GM19240 (cell line): ENCODE results near the gene ETV3L.
"Not testable (repeated sequence)": the region's sequence is repeated elsewhere in the genome, so short reads cannot be mapped to it uniquely, and the experiment has no call there.

ENCODE experiments used
- DNase-seq: peaks from one replicate; pipeline ENCODE4 v3.0.0; 2011; ENCODE audit warnings: low spot score; ENCODE audit not compliant: insufficient read length

Gene ETV3L

DNA sequence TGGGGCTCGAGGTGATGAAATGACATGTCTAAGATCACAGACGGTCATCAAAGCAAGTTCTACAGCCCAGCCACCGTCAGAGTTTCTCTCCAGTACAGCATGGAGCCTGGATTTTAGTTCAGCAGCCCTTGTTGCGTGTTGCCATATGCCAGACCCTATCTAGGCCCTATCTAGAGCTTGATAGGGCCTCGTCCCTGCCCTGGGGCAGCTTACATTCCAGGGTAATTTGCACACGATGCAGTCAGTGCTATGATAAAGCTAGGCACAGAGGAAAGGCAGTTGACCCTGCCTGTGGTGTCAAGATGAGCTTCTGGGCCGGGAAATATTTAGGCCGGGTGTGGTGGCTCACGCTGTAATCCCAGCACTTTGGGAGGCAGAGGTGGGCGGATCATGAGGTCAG lies 18.9 kb downstream of the ETV3L start:
- no peak for DNase-seq

DNA sequence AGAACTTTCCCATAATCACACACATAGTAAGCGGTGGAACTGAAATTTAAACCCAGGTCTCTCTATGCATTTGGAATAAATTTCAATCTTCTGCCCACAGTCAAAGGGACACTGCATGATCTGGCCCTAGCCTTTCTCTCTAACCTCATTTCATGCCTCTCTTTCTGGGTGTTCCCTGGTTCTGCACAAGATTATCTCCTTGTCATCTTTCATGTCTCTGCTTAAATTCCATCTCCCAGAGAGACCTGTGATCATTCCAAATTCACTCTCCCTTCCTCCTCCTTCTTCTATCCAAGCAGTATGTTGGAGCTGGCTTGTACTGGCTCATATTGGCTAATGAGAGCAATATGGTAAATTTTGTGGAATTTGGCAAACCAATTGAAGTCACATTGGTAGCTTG lies 22.2 kb downstream of the ETV3L start:
- DNase-seq: no peak

DNA sequence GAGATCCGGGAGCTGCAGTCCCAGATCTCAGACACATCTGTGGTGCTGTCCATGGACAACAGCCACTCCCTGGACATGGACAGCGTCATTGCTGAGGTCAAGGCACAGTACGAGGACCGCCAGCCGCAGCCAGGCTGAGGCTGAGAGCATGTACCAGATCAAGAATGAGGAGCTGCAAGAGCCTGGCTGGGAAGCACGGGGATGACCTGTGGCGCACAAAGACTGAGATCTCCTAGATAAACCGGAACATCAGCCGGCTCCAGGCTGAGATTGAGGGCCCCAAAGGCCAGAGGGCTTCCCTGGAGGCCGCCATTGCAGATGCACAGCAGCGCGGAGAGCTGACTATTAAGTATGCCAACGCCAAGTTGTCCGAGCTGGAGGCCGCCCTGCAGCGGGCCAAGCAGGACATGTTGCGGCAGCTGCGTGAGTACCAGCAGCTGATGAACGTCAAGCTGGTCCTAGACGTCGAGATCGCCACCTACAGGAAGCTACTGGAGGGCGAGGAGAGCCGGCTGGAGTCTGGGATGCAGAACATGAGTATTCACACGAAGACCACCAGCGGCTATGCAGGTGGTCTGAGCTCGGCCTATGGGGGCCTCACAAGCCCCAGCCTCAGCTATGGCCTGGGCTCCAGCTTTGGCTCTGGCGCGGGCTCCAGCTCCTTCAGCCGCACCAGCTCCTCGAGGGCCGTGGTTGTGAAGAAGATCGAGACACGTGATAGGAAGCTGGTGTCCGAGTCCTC lies 25.5 kb downstream of the ETV3L start:
- no peak for DNase-seq

DNA sequence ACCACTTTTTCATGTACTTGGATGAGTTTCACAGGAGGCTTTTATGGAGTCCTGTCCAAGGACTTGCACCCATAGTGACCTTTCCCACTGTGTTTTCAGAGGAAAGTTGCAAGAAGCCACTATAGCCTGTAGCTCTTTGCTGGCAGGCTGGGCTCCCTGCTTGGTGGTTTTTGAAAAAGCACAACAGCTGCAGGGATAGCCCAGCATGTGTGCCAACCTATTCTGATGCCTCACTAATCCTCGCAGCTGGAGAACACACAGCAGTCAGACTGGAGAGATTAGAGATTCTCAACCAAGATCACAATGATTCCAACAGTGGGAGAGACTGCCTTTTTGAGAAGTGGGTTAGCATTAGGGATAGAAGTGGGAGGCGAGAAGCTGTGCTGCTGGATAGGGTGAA lies 30.0 kb downstream of the ETV3L start:
- DNase-seq: no peak

DNA sequence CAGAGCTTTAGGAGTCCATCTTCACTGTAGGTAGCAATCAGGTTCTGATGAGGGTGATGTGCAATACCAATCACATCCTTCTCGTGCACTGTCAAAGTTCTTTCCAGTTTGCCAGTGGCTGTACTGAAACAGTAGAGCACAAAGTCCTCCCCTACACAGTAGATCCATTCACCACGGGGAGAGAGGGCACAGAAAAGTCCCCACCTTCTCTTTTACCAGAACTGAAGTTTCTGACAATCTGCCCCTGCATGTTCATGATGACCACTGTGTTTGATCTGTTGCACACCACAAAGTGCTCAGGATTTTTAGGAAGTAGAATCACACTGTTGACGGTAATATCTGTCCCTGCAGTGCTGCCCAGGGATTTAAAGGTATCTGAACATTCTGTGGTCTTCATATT lies 40.4 kb downstream of the ETV3L start:
- not testable (repeated sequence) for DNase-seq

DNA sequence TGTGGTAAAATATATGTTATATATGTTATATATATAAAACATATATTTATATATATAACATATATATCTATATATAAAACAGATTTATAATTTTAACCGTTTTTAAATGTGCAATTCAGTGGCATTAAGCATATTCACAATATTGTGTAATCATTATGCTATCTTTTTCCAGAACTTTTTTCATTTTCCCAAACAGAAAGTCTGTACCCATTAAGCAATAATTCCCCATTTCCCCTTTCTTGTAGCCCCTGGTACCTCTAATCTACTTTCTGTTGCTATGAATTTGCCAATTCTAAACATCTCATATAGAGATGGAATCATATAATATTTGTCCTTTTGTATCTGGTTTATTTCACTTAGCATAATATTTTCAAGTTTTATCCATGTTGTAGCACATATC lies 43.3 kb downstream of the ETV3L start:
- no peak for DNase-seq

DNA sequence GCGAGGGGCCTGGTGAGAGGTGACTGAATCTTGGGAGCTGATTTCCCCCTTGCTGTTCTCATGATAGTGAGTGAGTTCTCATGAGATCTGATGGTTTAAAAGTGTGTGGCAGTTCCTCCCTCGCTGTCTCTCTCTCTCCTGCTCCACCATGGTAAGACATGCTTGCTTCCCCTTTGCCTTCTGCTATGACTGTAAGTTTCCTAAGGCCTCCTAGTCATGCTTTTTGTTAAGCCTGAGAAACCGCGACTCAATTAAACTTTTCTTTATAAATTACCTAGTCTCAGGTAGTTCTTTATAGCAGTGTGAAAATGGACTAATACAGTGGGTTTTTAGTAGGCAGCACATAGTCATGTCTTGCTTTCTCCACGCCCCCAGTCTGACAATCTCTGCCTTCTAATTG lies 43.9 kb downstream of the ETV3L start:
- not testable (repeated sequence) for DNase-seq

DNA sequence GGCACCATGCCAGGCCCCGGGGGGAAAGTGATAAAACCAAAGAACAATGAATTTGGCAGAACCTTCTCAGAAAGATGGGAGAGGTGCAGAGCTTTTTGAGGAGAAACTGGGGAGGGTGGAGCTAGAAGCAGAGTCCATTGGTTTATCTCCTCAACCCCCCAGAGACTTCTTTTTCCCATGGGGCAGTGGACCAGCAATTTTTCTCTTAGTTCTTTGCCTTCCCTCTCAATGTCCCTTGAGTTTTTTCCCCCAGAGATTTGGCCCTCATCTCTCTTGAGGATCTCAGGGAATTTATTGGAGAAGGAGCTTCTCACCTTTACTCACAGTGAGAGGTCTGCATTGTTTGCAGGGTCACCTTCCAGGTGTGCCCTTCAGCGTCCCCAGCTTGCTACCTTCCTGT lies 48.8 kb downstream of the ETV3L start:
- no peak for DNase-seq

DNA sequence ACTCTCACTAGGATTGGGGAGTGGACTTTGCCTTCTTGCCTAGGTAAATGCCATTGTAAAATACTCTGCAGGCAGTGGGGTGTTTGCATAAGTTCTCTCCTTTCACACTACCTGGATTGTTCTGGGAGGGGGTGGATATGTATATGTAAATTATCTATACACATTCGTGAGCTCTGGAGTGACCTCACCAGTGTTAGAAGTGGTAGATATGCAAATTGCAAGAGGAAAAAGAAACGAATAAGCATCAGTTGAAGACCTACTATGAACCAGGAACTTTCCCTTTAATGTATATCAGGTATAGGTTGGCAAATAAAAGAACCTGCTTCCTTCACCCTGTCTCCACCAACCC lies 52.6 kb downstream of the ETV3L start:
- DNase-seq: no peak

DNA sequence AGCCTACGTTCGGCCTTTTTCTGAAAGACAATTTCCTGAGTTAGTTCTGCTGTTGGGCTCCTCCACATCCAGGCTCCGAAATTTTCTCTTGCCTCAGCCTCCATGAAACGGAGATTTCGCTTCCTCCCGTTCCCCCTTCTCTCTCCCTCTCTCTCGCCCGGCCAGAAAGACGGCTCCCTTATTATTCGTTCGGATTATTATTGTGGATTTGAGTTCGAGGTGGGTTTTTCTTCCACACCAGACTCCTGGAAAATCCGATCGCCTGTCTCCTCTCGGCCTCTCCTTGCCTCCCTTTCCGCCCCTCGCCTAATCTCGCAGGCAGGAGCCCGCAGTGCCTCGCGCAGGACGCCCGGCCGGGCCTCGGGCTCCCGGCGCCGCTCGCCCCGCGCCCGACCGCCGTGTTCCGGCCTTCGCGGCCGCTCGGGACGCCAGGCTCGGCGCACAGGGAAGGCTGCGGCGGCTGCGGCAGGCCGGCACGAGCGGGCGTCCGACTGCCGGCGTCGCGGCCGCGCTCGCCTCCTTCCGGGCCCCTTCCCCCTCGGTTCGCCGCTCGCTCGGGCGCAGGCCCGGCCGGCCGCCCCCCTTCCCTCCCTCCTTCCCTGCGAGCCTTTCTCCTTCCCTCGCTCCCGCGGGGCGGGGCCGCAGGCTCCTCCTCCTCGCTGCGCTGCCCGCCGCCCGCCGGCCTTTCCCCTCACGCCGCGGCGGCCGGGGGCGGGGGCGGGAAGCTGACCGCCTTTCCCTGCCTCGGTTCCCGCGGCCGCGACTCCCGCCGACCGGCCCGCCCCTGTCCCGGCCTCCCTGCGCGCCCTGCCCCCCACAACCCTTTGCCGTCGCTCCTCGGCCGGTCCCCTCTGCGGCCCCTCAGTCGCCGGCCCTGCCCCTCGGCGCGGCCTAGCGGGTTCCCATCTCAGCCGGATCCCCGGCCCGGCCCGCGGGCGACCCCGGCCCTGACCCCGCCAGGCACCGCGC lies 54.1 kb downstream of the ETV3L start, which contains the start of gene ARHGEF11:
TSS of gene ARHGEF11 (minus strand) at position 493 of the 969 bp plus-strand sequence. CDS start 1,412 bp downstream, outside the sequence.
- DNase-seq: peak; percentile 18

DNA sequence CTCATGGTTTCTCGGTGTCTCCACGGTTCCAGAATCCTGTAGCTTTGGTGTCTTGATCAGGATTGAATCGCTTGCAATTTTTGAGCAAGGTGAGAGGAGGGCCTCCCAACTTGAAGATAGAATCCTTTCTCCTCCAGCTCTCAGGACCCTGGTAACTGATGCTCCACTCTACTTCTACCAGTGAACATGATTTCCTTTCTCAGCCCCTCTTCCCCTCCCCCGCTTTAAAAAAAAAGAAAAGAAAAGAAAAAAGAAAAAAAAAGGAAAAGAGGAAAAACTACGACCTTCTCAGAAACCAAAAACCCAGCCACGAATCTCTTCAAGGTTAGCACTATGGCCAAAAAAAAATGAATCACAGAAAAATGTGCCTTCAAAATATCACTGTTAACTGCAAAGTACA lies 55.3 kb downstream of the ETV3L start:
- no peak for DNase-seq

DNA sequence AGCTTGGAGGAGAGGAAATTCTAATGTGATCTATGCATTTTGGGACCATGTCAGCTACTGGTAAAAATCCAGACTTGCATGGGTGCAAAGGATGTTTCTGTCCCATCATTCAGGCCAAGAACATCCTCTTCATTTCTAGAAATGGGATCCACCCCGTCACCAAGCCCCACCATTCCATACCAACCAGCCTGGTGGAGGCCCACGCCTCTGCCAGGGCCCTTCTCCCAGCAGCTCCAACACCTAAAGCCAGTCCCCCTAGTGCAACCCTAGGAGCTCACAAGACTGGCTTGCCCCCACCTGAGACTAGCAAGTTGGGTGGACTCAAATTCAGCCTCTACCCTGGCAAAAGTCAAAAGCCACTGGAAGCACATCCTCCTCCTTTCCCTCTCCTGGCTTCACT lies 55.9 kb downstream of the ETV3L start:
- DNase-seq: no peak

DNA sequence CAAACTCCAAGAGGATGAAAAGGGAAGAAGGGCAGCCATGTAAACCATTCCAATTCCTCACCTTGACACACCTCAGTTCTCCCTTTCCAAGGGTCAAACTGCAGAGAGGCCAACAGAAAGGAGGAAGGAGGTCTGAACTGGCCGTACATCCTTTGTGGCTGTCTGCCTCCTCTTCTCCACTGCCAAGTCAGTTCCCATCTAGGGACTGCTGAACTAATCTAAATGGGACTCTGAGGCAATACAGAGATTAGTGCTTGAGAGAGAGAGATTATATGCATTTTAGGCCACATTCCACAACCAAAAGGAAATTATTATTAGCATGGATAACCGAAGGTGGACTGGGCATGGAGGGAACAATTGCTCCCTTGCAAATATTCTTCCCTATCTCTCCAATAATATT lies 56.8 kb downstream of the ETV3L start:
- DNase-seq: no peak
